ENCODE results near the gene ZMPSTE24. TPM values are rescaled to one million over a fixed set of nuclear protein-coding genes. Genes with fewer than 3 reads are reported as not detected.
A peak's percentile ranks its signal among the peaks of the same experiment; 100 is the strongest.

ZMPSTE24 gene
- total and polyA plus RNA-seq, 2 of the 4 experiments (the other 2 are of a cell fraction) = 21.0 to 28.9 TPM

GRCh38 chr1:40338745-40339419 is 80.8 kb downstream of the ZMPSTE24 start:
- Histone ChIP-seq H3K79me1 (ENCODE audit: low read depth in 1 of 2, low read length in 2 of 2) (no peaks in the 10 kb centered on the region), H3K23ac (ENCODE audit: low read depth, low read length) (no peak overlapping the region), H2AK5ac (ENCODE audit: low read depth, low read length) (no peak overlapping the region), H2BK5ac (ENCODE audit: low read depth, low read length, poor library complexity, severe bottlenecking) (no peak overlapping the region), H2BK20ac (ENCODE audit: low read depth, low read length) (no peak overlapping the region), H4K91ac (ENCODE audit: insufficient read depth, low read depth, low read length) (no peak overlapping the region), H3K4ac (ENCODE audit: low read depth, low read length) (no peak overlapping the region), H3K4me1 (ENCODE audit: control insufficient read depth, insufficient read depth, low read length) (no peaks in the 10 kb centered on the region), H3K9ac (ENCODE audit: low read depth, low read length) (no peak overlapping the region), H3K56ac (ENCODE audit: extremely low read depth, insufficient read depth, low read length) (no peak overlapping the region), H4K8ac (ENCODE audit: low read depth in 2 of 2, low read length in 2 of 2) (no peak overlapping the region), H3K4me3 (ENCODE audit: insufficient read depth, low read depth, low read length) (no peak overlapping the region), H3K27ac (ENCODE audit: insufficient read depth, low read length) (no peak overlapping the region), H3K18ac (ENCODE audit: low read depth, low read length) (no peak overlapping the region), H3K9me3 (ENCODE audit: control insufficient read depth, insufficient read depth, low read length) (peaks cover 5% of the 10 kb centered on the region; the same call in 1 of the 2 replicates), H3K14ac (replicated peaks; ENCODE audit: low read depth, low read length) (no peak overlapping the region), H4K20me1 (ENCODE audit: insufficient read depth, low read length) (no peaks in the 10 kb centered on the region; the same call in 1 of the 2 replicates), H2AFZ (replicated peaks; ENCODE audit: low read length, poor library complexity) (peak overlapping the region; percentile 55), H3K36me3 (ENCODE audit: control insufficient read depth, insufficient read depth, low read length) (no peaks in the 10 kb centered on the region), H3K9me1 (ENCODE audit: insufficient read depth, low read length) (no peaks in the 10 kb centered on the region), H2AK9ac (replicated peaks; ENCODE audit: low read depth, low read length, poor library complexity) (peak overlapping the region; percentile 66), H3K27me3 (ENCODE audit: control insufficient read depth, insufficient read depth, low read length) (peaks cover 5% of the 10 kb centered on the region), H3K4me2 (ENCODE audit: low read depth, low read length) (peak overlapping the region; percentile 80), H4K5ac (ENCODE audit: low read depth, low read length) (no peak overlapping the region), H2BK15ac (ENCODE audit: low read depth, low read length) (no peak overlapping the region), H2BK120ac (ENCODE audit: low read depth, low read length) (no peak overlapping the region)
- DNase-seq = peak; percentile 77
- intact Hi-C loops (cut with micrococcal nuclease) (loop anchor here (1.0 to 5.0 kb wide), 5 partner anchors 66 to 522 kb away; no protein-coding TSS in a partner anchor), dilution Hi-C loops (cut with HindIII; ENCODE audit: low sequenced_read_pairs, unreplicated experiment) (no loop called here), in situ Hi-C loops (cut with MboI; ENCODE audit: low sequenced_read_pairs) (loop anchor here (5.0 kb wide), 3 partner anchors 63 to 257 kb away; no protein-coding TSS in a partner anchor)
- ChIA-PET POLR2A (ENCODE audit: unreplicated experiment) (interaction anchor here (1.7 kb wide), 1 partner anchor 186 kb away, joined by 4 read pairs; no protein-coding TSS in a partner anchor), CTCF (interaction anchor here (0.5 to 3.3 kb wide), 29 partner anchors 9 to 265 kb away, joined by 3 to 47 read pairs (median 4); no protein-coding TSS in a partner anchor)
- TF ChIP-seq MAZ (IDR thresholded peaks at IDR 0.05; ENCODE audit: borderline replicate concordance, low read depth, low read length) (0 out of 2 replicates have a peak, but pooled peaks have one; percentile 35), RAD21 (IDR thresholded peaks at IDR 0.05; ENCODE audit: low read length) (peak; percentile 99), CHD1 (IDR thresholded peaks at IDR 0.05; ENCODE audit: low read depth, low read length) (no peak), CEBPB (IDR thresholded peaks at IDR 0.05; ENCODE audit: low read depth, low read length) (peak; percentile 80), RCOR1 (IDR thresholded peaks at IDR 0.05; ENCODE audit: insufficient replicate concordance, low read length) (no peak), CTCF (conservative IDR thresholded peaks at IDR 0.05; ENCODE audit: low read depth, low read length) (peak; percentile 97), POLR2A (IDR thresholded peaks at IDR 0.05; ENCODE audit: low read depth, low read length) (peak; percentile 52; the same call in 1 of the 2 replicates), SMC3 (IDR thresholded peaks at IDR 0.05; ENCODE audit: low read depth, low read length) (peak; percentile 95)
- ATAC-seq (ENCODE audit: low read depth) = peak; percentile 97
- WGBS, 2 experiments (ENCODE audit: extremely low coverage in 2 of 2, insufficient read length in 1 of 2) = 72% methylated on average over 5 of the region's 21 CpGs; no CpG with 5 or more reads in 1 of the 2 experiments
- no TSS peak for BruUV-seq (replicated peaks)
